Ishikawa (cell line): Measurements from ENCODE around the gene RASA1.

Experiments
- CEBPB ChIP-seq: IDR thresholded peaks from 2 replicates; pipeline ENCODE4 v1.6.1; 2012
- CREB1 ChIP-seq: IDR thresholded peaks from 2 replicates; pipeline ENCODE4 v1.6.1; 2012; ENCODE audit warnings: low read depth
- EGR1 ChIP-seq: IDR thresholded peaks from 2 replicates; pipeline ENCODE4 v1.6.1; 2012
- EP300 ChIP-seq: IDR thresholded peaks from 2 replicates; pipeline ENCODE4 v1.6.1; 2012; ENCODE audit warnings: borderline replicate concordance
- FOXM1 ChIP-seq: IDR thresholded peaks from 2 replicates; pipeline ENCODE4 v1.6.1; 2012; ENCODE audit warnings: low read depth, borderline replicate concordance
- NFIC ChIP-seq: IDR thresholded peaks from 2 replicates; pipeline ENCODE4 v1.6.1; 2012
- RAD21 ChIP-seq: IDR thresholded peaks from 2 replicates; pipeline ENCODE4 v1.6.1; 2012; ENCODE audit warnings: low read depth
- TAF1 ChIP-seq: IDR thresholded peaks from 2 replicates; pipeline ENCODE4 v1.6.1; 2012; ENCODE audit warnings: low read depth, mild to moderate bottlenecking
- TCF12 ChIP-seq: IDR thresholded peaks from 2 replicates; pipeline ENCODE4 v1.6.1; 2012; ENCODE audit warnings: low read depth
- TEAD4 ChIP-seq: IDR thresholded peaks from 2 replicates; pipeline ENCODE4 v1.6.1; 2012
- USF1 ChIP-seq: IDR thresholded peaks from 2 replicates; pipeline ENCODE4 v1.6.1; 2012
- YY1 ChIP-seq: IDR thresholded peaks from 2 replicates; pipeline ENCODE4 v1.6.1; 2012; ENCODE audit warnings: low read depth
- ZBTB7A ChIP-seq: IDR thresholded peaks from 2 replicates; pipeline ENCODE4 v1.6.1; 2012; ENCODE audit warnings: low read depth
- TF ChIP-seq, protein P1 (sequence below): IDR thresholded peaks from 2 replicates; pipeline ENCODE4 v1.6.1; 2012; ENCODE audit warnings: low read depth, mild to moderate bottlenecking
- TF ChIP-seq, protein P2 (sequence below): IDR thresholded peaks from 2 replicates; pipeline ENCODE4 v1.6.1; 2012

Gene RASA1

DNA sequence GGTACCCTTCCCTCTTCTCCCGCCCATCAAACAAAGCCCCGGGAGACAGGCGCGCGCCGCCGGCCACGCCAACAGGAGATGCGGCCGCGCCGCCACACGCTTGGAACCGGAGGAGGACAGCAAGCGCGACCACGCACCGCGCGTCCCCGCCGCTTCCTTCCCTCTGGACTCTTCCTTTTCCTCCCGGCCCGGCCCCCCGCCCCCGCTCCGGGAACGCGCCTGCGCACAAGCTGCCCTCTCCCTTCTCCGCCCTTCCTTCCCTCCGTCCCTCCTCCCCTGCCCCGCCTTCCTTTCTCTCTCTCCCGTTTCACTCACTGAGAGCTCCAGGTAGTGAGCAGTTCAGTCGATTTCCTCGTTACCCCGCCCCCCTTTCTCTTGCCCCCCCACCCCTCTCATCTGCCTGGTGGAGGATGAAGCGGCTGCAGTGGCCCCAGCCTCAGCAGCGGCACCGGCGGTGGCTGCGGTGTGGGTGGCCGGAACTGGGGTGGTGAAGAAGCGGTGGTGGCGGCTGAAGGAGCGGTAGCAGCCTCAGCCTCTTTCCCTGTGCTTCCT, at the start of gene RASA1:
Gene RASA1, plus strand, starts transcription at position 310 of the 552 bp plus-strand sequence. CDS start 569 bp downstream, outside the sequence.
- TF ChIP-seq CEBPB, result no peak
- peak; percentile 28; the same call in 1 of the 2 replicates for TF ChIP-seq YY1
- TF ChIP-seq RAD21, result no peak; the same call in 1 of the 2 replicates
- peak; percentile 98 for TF ChIP-seq EGR1
- TF ChIP-seq, protein P1, sequence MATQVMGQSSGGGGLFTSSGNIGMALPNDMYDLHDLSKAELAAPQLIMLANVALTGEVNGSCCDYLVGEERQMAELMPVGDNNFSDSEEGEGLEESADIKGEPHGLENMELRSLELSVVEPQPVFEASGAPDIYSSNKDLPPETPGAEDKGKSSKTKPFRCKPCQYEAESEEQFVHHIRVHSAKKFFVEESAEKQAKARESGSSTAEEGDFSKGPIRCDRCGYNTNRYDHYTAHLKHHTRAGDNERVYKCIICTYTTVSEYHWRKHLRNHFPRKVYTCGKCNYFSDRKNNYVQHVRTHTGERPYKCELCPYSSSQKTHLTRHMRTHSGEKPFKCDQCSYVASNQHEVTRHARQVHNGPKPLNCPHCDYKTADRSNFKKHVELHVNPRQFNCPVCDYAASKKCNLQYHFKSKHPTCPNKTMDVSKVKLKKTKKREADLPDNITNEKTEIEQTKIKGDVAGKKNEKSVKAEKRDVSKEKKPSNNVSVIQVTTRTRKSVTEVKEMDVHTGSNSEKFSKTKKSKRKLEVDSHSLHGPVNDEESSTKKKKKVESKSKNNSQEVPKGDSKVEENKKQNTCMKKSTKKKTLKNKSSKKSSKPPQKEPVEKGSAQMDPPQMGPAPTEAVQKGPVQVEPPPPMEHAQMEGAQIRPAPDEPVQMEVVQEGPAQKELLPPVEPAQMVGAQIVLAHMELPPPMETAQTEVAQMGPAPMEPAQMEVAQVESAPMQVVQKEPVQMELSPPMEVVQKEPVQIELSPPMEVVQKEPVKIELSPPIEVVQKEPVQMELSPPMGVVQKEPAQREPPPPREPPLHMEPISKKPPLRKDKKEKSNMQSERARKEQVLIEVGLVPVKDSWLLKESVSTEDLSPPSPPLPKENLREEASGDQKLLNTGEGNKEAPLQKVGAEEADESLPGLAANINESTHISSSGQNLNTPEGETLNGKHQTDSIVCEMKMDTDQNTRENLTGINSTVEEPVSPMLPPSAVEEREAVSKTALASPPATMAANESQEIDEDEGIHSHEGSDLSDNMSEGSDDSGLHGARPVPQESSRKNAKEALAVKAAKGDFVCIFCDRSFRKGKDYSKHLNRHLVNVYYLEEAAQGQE, result 0 out of 2 replicates have a peak, but pooled peaks have one; percentile 21
- TF ChIP-seq USF1, result no peak; the same call in 1 of the 2 replicates
- peak; percentile 88 for TF ChIP-seq TAF1
- peak; percentile 68; the same call in 1 of the 2 replicates for TF ChIP-seq ZBTB7A
- TF ChIP-seq NFIC, result peak; percentile 27; the same call in 1 of the 2 replicates
- 0 out of 2 replicates have a peak, but pooled peaks have one; percentile 12 for TF ChIP-seq EP300
- TF ChIP-seq TCF12, result peak; percentile 59
- no peak for TF ChIP-seq FOXM1
- TF ChIP-seq, protein P2, sequence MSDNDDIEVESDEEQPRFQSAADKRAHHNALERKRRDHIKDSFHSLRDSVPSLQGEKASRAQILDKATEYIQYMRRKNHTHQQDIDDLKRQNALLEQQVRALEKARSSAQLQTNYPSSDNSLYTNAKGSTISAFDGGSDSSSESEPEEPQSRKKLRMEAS, result peak; percentile 83
- TF ChIP-seq CREB1, result no peak
- 0 out of 2 replicates have a peak, but pooled peaks have one; percentile 14 for TF ChIP-seq TEAD4

DNA sequence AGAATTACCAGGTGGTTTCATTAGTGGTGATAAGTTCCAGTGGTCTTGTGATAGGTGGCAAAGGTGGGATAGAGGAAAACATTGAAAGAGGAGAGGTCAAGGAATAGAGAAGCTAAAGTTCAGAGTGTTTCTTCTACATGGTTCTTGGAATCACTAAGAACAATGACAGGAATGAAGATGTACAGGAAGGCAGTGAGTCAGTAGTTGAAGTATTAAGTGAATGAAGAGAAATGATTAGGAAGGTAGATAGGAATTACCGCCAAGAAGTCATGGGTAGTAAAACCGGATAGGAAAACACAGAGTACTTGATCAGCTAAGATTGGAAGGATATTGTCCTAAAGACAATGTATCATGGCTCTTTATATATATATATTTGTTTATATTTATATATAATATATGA, 37.9 kb upstream of the RASA1 start:
- TF ChIP-seq, protein P1, result no peak
- TF ChIP-seq YY1 (no peak), USF1 (no peak), CEBPB (no peak), TAF1 (no peak), FOXM1 (no peak), RAD21 (no peak)

DNA sequence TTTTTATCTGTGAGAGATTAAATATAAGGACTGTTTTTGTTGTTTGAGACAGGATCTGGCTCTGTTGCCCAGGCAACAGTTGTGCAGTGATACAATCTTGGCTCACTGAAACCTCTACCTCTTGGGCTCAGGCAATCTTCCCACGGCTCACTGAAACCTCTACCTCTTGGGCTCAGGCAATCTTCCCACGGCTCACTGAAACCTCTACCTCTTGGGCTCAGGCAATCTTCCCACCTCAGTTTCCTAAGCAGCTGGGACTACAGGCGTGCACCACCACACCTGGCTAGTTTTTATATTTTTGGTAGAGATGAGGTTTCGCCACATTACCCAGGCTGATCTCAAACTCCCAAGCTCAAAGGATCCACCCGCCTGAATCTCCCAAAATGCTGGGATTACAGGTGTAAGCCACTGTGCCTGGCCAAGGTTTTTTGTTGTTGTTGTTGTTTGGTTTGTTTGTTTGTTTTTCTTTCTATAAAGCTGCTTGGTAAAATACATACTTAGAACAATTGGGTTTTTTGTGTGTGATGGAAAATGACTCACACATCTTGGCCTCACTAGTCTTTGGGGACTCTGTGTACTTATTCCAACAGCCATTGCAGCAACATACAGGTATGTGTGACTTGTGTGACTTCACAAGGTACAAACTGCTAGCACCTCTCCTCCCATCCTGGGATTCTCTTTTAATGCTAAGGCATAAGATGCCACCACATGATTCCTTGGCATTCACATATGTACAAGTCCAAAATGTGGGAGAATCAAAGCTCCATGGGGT, 36.5 kb upstream of the RASA1 start:
- TF ChIP-seq TCF12, result no peak
- no peak for TF ChIP-seq CREB1
- TF ChIP-seq ZBTB7A, result no peak
- TF ChIP-seq, protein P1, result no peak
- TF ChIP-seq TEAD4, result no peak
- TF ChIP-seq YY1, result no peak
- TF ChIP-seq FOXM1, result no peak
- TF ChIP-seq TAF1, result no peak
- no peak for TF ChIP-seq EP300
- no peak for TF ChIP-seq USF1
- no peak for TF ChIP-seq NFIC
- TF ChIP-seq EGR1, result no peak
- no peak for TF ChIP-seq RAD21
- TF ChIP-seq CEBPB, result no peak
- TF ChIP-seq, protein P2, result no peak
